HepG2 (cell line): ENCODE results near the gene SLC7A11. TPM values are rescaled to one million over a fixed set of nuclear protein-coding genes. Genes with fewer than 3 reads are reported as not detected.

Experiments
- BRCA1 ChIP-seq: sonication (generic); formaldehyde crosslinking; IDR thresholded peaks from 2 replicates; pipeline ENCODE4 v1.4.0; 2020; ENCODE audit warnings: missing genetic modification reagents
- DMAP1 ChIP-seq: IDR thresholded peaks from 2 replicates; pipeline ENCODE4 v1.6.1; 2016
- HNRNPUL1 ChIP-seq: fragments of 200-400 bp; formaldehyde crosslinking; IDR thresholded peaks from 2 replicates; pipeline ENCODE4 v1.6.1; 2017; ENCODE audit warnings: low read depth, mild to moderate bottlenecking, low read length, moderate library complexity
- MIER2 ChIP-seq: IDR thresholded peaks from 2 replicates; pipeline ENCODE4 v1.6.1; 2016; ENCODE audit warnings: missing biosample characterization, missing genetic modification reagents
- MTF1 ChIP-seq: sonication (generic); formaldehyde crosslinking; IDR thresholded peaks from 2 replicates; pipeline ENCODE4 v1.5.0; 2020; ENCODE audit warnings: missing genetic modification reagents
- NCOR1 ChIP-seq: fragments of 200-600 bp; sonication (generic); IDR thresholded peaks from 2 replicates; pipeline ENCODE4 v1.7.0; 2017; ENCODE audit warnings: antibody characterized with exemption, low read length, borderline replicate concordance
- NFRKB ChIP-seq: fragments of 450-650 bp; IDR thresholded peaks from 2 replicates; pipeline ENCODE4 v1.6.1; 2017
- NKX3-1 ChIP-seq: sonication (generic); formaldehyde crosslinking; IDR thresholded peaks from 2 replicates; pipeline ENCODE4 v1.5.0; 2020; ENCODE audit warnings: missing genetic modification reagents
- PCBP2 ChIP-seq: fragments of 200-400 bp; formaldehyde crosslinking; optimal IDR thresholded peaks from 2 replicates; pipeline ENCODE3; 2018; ENCODE audit warnings: low read length, low read depth; ENCODE audit not compliant: poor library complexity, severe bottlenecking
- PRDM4 ChIP-seq: sonication (generic); formaldehyde crosslinking; IDR thresholded peaks from 2 replicates; pipeline ENCODE4 v1.9.0; 2021; ENCODE audit warnings: missing genetic modification reagents, borderline replicate concordance
- ZBTB40 ChIP-seq, 2 experiments: fragments of 450-650 bp in 1 of 2; sonication (generic) in 1 of 2; formaldehyde crosslinking in 1 of 2; IDR thresholded peaks; 2 replicates each; pipeline versions ENCODE4 v1.6.1 to v1.8.0; 2016 to 2022; ENCODE audit warnings: antibody characterized with exemption in 1 of 2, mild to moderate bottlenecking in 1 of 2, missing genetic modification reagents in 1 of 2
- ZBTB42 ChIP-seq: sonication (generic); formaldehyde crosslinking; IDR thresholded peaks from 2 replicates; pipeline ENCODE4 v1.5.0; 2020; ENCODE audit warnings: mild to moderate bottlenecking, missing genetic modification reagents
- ZBTB7A ChIP-seq: sonication (generic); formaldehyde crosslinking; IDR thresholded peaks from 2 replicates; pipeline ENCODE4 v1.8.0; 2022; ENCODE audit warnings: mild to moderate bottlenecking, missing genetic modification reagents
- ZNF180 ChIP-seq: sonication (generic); formaldehyde crosslinking; IDR thresholded peaks from 2 replicates; pipeline ENCODE4 v1.4.0; 2020; ENCODE audit warnings: low read depth, missing genetic modification reagents, borderline replicate concordance
- ZNF3 ChIP-seq: IDR thresholded peaks from 2 replicates; pipeline ENCODE4 v1.7.0; 2017; ENCODE audit warnings: inconsistent platforms
- ZNF350 ChIP-seq: sonication (generic); formaldehyde crosslinking; IDR thresholded peaks from 2 replicates; pipeline ENCODE4 v1.4.0; 2020; ENCODE audit warnings: mild to moderate bottlenecking, low read depth, missing genetic modification reagents, borderline replicate concordance
- ZNF543 ChIP-seq: sonication (generic); formaldehyde crosslinking; IDR thresholded peaks from 2 replicates; pipeline ENCODE4 v1.4.0; 2020; ENCODE audit warnings: mild to moderate bottlenecking, missing genetic modification reagents
- ZNF737 ChIP-seq: sonication (generic); formaldehyde crosslinking; IDR thresholded peaks from 2 replicates; pipeline ENCODE4 v1.5.0; 2020; ENCODE audit warnings: missing genetic modification reagents, mild to moderate bottlenecking, borderline replicate concordance
- ZNF788 ChIP-seq: sonication (generic); formaldehyde crosslinking; IDR thresholded peaks from 2 replicates; pipeline ENCODE4 v1.5.0; 2020; ENCODE audit warnings: mild to moderate bottlenecking, missing genetic modification reagents, borderline replicate concordance
- polyA plus RNA-seq, 8 experiments: library from polyadenylated mRNA; depleted of rRNA in 3 of 8; stranded (reverse) in 7 of 8; unstranded in 1 of 8; fragments of >200 nt; fragmentation: Illumina TruSeq in 4 of 8; extraction: Trizol in 4 of 8; gene quantifications; 2 replicates each; pipeline versions ENCODE4 v1.2.1 to v1.2.3, GENCODE V29; 2011 to 2016; ENCODE audit warnings: low read depth in 4 of 8, missing spikeins in 1 of 8, mixed read lengths in 1 of 8; ENCODE audit not compliant: insufficient read depth in 1 of 8
- total RNA-seq, 5 experiments: library from RNA; depleted of rRNA; stranded (reverse); fragments of >200 nt; fragmentation: Illumina TruSeq; extraction: Trizol; gene quantifications; 2 replicates each; pipeline ENCODE4 v1.2.3, GENCODE V29; 2016; ENCODE audit warnings: low read depth in 1 of 5

The SLC7A11 gene
- total and polyA plus RNA-seq, 2 of the 13 experiments (the other 11 are each of a cell fraction or from before 2014, with no cell fraction given) = 15.7 to 17.5 TPM

- TF ChIP-seq DMAP1 (CRISPR knock-in tag) (peak; percentile 5; the same call in 1 of the 2 replicates), ZNF788 (CRISPR knock-in tag) (no peak), PCBP2 (no peak), ZNF3 (no peak), PRDM4 (CRISPR knock-in tag) (no peak), HNRNPUL1 (no peak), MIER2 (CRISPR knock-in tag) (no peak), NCOR1 (no peak), BRCA1 (CRISPR knock-in tag) (no peak), ZBTB7A (no peak), ZNF737 (CRISPR knock-in tag) (no peak), ZBTB40 (IDR thresholded peaks at IDR 0.05) (no peak), ZBTB40 (CRISPR knock-in tag; IDR thresholded peaks at IDR 0.05) (no peak), MTF1 (CRISPR knock-in tag) (no peak), NFRKB (no peak), ZNF180 (CRISPR knock-in tag) (no peak), ZNF543 (CRISPR knock-in tag) (no peak), ZNF350 (CRISPR knock-in tag) (no peak), ZBTB42 (CRISPR knock-in tag) (0 out of 2 replicates have a peak, but pooled peaks have one; percentile 57), NKX3-1 (no peak)
Observed at GRCh38 chr4:138241281-138242075, 671 bp downstream of the SLC7A11 start (continued).
